Uterus (tissue), 4 donors: ENCODE data around the gene FBXO34. TPM values are rescaled to one million over a fixed set of nuclear protein-coding genes. Genes with fewer than 3 reads are reported as not detected.

ENCODE experiments used
- DNase-seq, 2 donors: peaks; one replicate each; pipeline ENCODE4 v3.0.0-alpha.2; 2019 to 2020
- H3K27ac ChIP-seq, 2 donors: fragments of 200-600 bp; sonication (generic); 1 replicate in 1 of 2; 2 replicates in 1 of 2; pipeline ENCODE4 v1.5.1; 2016 to 2018
- H3K27me3 ChIP-seq, 2 donors: fragments of 200-600 bp; sonication (generic); one replicate each; pipeline ENCODE4 v1.5.1; 2018 to 2019; ENCODE audit warnings: control low read depth in 1 of 2
- H3K36me3 ChIP-seq, 2 donors: fragments of 200-600 bp; sonication (generic); one replicate each; pipeline ENCODE4 v1.5.1; 2019; ENCODE audit warnings: control low read depth in 1 of 2
- H3K4me1 ChIP-seq, 2 donors: fragments of 200-600 bp; sonication (generic); one replicate each; pipeline ENCODE4 v1.5.1; 2018 to 2019; ENCODE audit warnings: control low read depth in 1 of 2
- H3K4me3 ChIP-seq, 2 donors: fragments of 200-600 bp; sonication (generic); 1 replicate in 1 of 2; 2 replicates in 1 of 2; pipeline ENCODE4 v1.5.1; 2018 to 2019; ENCODE audit warnings: mild to moderate bottlenecking in 1 of 2
- H3K9me3 ChIP-seq, 2 donors: fragments of 200-600 bp; sonication (generic); one replicate each; pipeline ENCODE4 v1.5.1; 2019; ENCODE audit warnings: control low read depth in 1 of 2
- CTCF ChIP-seq, 4 experiments: fragments of 200-600 bp in 2 of 4; fragments of 450-650 bp in 2 of 4; sonication (generic) in 2 of 4; IDR thresholded peaks; one replicate each; pipeline ENCODE4 v1.5.1; 2016 to 2019; ENCODE audit warnings: antibody characterized with exemption in 4 of 4, mild to moderate bottlenecking in 2 of 4, moderate library complexity in 1 of 4
- POLR2A ChIP-seq, 2 donors: fragments of 450-650 bp; IDR thresholded peaks; one replicate each; pipeline ENCODE4 v1.6.1; 2016; ENCODE audit warnings: antibody characterized with exemption in 2 of 2, mild to moderate bottlenecking in 1 of 2, moderate library complexity in 1 of 2
- intact Hi-C: fragments of 100-400 bp; cut with DNase I; formaldehyde crosslinking; loops from one replicate; pipeline ENCODE4 v1.15.1; 2023; ENCODE audit warnings: low total_unique reads
- total RNA-seq, 4 donors: library from RNA; depleted of rRNA in 3 of 4; stranded (reverse); fragments of >200 nt in 3 of 4; gene quantifications; one replicate each; pipeline versions ENCODE4 v1.1.0 to v1.2.4, GENCODE V29; 2014 to 2023
- donor health status: DM: yes; HTN: yes; CAD: no.

FBXO34 gene
- total RNA-seq, 4 donors from 2014 or later: 15.9 to 47.4 (median 20.3) TPM

DNA sequence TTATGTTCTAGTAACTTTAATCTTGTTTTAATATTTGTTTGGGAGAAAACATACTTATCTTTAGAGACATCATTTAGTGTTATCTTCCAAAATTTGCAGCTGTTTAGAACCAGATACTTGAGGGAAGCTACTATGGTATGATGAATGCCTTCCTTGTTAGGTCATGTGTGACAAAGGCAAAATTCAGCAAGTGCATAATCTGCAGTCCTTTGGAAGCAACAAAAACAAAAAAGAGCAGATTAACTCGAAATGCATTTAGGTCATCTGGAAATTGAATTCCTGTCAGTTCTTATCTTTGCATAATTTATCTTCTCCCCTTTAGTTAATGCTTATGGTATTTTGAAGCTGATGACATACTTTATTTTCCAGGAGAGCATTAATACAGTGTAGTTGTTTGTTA, 3.5 kb downstream of the FBXO34 start:
- no peaks in the 10 kb centered on the region for H3K27me3 ChIP-seq
- no peak for TF ChIP-seq CTCF (IDR thresholded peaks at IDR 0.05)
- no peak for TF ChIP-seq POLR2A (IDR thresholded peaks at IDR 0.05)
- no peak for DNase-seq
- H3K9me3 ChIP-seq: no peaks in the 10 kb centered on the region
- intact Hi-C loops: no loop called here
- peaks cover 0 to 8% of the 10 kb centered on the region in 2 donors for H3K4me1 ChIP-seq
- H3K36me3 ChIP-seq: no peaks in the 10 kb centered on the region
- H3K4me3 ChIP-seq: no peak overlapping the region
- no peak overlapping the region for H3K27ac ChIP-seq

GRCh38 chr14:55276736-55277135, 5.5 kb downstream of the FBXO34 start:
- intact Hi-C loops: no loop called here
- TF ChIP-seq CTCF (IDR thresholded peaks at IDR 0.05) (no peak), POLR2A (IDR thresholded peaks at IDR 0.05) (no peak)
- no peak for DNase-seq
- no peak overlapping the region for H3K27ac ChIP-seq
- no peak overlapping the region for H3K4me3 ChIP-seq
- no peaks in the 10 kb centered on the region for H3K9me3 ChIP-seq
- H3K4me1 ChIP-seq: peaks cover 0 to 8% of the 10 kb centered on the region in 2 donors
- H3K27me3 ChIP-seq: no peaks in the 10 kb centered on the region
- H3K36me3 ChIP-seq: no peaks in the 10 kb centered on the region

DNA sequence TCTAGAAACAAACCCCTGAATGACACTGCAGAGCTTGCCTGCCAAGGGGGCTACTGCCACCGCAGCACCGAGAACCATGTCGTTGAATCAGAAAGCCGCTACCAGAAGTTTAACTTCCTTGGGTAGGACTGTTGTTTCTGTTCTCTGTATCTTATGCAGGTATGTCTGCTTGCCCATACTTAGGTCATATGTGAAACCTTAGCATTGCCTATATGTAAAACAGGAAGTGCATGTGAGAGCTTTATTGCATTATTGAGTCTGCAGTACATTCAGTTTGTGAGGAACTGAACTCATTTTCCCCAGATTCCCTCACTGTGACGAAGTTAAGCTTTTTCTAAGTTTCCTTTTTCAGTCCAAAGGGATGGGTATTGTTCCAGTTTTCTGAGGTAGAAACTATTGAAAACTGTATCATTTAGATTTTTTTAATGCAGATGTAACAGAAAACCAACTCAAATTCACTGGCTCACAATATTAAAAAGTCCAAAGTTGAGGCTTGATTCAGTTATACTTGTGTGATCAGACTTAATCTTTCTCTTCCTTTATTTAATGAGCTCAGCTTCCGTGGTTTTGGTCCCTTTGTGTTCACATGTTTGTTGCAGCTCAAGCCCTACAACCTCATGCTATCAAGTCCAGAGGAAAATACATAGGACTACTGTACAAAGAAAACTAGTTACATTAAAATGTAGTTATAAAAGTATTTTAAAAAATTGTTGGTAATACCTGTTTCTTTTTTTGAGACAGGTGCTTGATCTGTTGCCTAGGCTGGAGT, 6.9 kb downstream of the FBXO34 start:
- no peaks in the 10 kb centered on the region for H3K9me3 ChIP-seq
- intact Hi-C loops: no loop called here
- no peak overlapping the region for H3K27ac ChIP-seq
- no peak for TF ChIP-seq POLR2A (IDR thresholded peaks at IDR 0.05)
- no peak for TF ChIP-seq CTCF (IDR thresholded peaks at IDR 0.05)
- H3K36me3 ChIP-seq: no peaks in the 10 kb centered on the region
- H3K27me3 ChIP-seq: no peaks in the 10 kb centered on the region
- H3K4me1 ChIP-seq: peaks cover 0 to 8% of the 10 kb centered on the region in 2 donors
- no peak for DNase-seq
- no peak overlapping the region for H3K4me3 ChIP-seq

DNA sequence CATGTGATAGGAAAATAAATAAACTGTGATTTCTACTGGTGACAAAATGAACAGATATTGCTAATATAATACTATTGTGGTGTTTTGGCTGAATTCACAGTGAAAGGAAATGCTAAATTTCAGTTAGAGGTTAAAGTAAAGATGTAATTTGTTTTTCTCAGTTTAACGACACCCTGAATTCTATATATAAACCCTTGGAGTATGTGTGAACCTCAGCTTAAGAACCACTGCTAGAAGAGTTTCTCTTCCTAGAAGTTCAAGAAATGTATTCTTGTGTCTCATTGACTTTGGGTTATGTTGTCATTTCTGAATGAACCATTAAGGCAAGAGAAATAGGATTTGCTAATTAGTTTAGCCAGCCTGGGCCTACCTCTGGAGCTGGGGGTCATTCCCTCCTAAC, 8.2 kb downstream of the FBXO34 start:
- Histone ChIP-seq H3K36me3 (no peaks in the 10 kb centered on the region), H3K27ac (no peak overlapping the region), H3K9me3 (no peaks in the 10 kb centered on the region), H3K4me1 (no peaks in the 10 kb centered on the region), H3K4me3 (no peak overlapping the region), H3K27me3 (no peaks in the 10 kb centered on the region)
- intact Hi-C loops: no loop called here
- DNase-seq: no peak
- TF ChIP-seq POLR2A (IDR thresholded peaks at IDR 0.05) (no peak), CTCF (IDR thresholded peaks at IDR 0.05) (no peak)

GRCh38 chr14:55281316-55281839, 10.2 kb downstream of the FBXO34 start:
- Histone ChIP-seq H3K9me3 (no peaks in the 10 kb centered on the region), H3K4me3 (no peak overlapping the region), H3K36me3 (no peaks in the 10 kb centered on the region), H3K27me3 (no peaks in the 10 kb centered on the region), H3K27ac (no peak overlapping the region), H3K4me1 (no peaks in the 10 kb centered on the region)
- no peak for DNase-seq
- no peak for TF ChIP-seq CTCF (IDR thresholded peaks at IDR 0.05)
- no peak for TF ChIP-seq POLR2A (IDR thresholded peaks at IDR 0.05)
- intact Hi-C loops: no loop called here
